HG02759 (cell line): ENCODE data around the gene TCF12.
"Not testable (repeated sequence)": the region's sequence is repeated elsewhere in the genome, so short reads cannot be mapped to it uniquely, and the experiment has no call there.

ENCODE experiments used
- ATAC-seq: cut with Tn5 transposase; IDR thresholded peaks from one replicate; pipeline ENCODE4 v1.9.1; 2021; ENCODE audit warnings: mild to moderate bottlenecking, moderate library complexity; ENCODE audit not compliant: unreplicated experiment

Gene TCF12

DNA sequence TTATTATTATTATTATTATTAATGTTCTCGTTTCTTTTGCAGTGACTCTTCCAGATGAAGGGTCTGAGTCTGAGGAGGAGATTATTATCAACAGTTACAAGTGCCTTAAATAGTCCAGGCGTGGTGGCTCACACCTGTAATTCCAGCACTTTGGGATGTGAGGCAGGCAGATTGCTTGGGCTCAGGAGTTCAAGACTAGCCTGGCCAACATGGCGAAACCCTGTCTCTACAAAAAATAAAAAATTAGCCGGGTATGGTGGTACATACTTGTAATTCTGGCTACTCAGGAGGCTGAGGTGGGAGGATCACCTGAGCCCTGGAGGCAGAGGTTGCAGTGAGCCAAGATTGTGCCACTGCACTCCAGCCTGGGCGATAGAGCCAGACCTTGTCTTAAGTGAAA lies 96.5 kb downstream of the TCF12 start:
- ATAC-seq = not testable (repeated sequence)

DNA sequence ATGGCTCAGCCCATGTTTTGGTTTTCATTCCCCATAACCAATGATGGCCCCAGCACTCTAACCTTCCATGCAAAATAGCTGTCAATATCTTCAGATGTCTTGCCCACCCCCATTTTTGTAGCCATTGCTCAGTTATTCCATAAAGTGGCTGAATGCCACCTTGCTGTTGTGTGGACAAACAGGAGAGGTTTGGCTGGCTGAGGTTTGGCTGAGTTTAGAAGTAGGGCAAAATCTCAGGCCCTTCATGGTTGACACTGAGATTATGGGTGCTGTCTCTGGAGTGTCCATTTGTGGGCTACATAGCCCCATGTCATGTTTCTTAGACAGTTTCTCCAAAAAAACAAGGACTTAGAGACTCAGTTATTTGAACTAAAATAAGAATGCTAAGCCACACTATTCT lies 96.9 kb downstream of the TCF12 start:
- ATAC-seq = no peak

DNA sequence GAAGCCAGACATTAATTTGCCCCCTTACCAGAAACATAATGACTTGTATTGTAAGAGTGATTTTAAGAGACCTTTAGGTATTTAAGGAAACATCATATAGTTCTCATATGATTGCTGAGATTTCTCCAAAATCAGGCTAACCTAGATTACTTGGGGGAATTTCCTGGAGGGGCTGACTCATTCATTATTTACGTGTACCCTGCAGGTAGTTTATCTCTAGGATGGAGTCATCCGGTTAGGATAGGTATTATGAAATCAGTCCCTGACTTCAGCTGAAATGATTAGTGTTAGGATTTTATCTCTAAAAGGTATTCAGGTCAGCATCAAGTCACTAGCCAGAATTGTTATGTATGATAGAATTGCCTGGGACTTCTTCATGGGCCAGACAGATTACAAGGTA lies 97.5 kb downstream of the TCF12 start:
- no peak for ATAC-seq

DNA sequence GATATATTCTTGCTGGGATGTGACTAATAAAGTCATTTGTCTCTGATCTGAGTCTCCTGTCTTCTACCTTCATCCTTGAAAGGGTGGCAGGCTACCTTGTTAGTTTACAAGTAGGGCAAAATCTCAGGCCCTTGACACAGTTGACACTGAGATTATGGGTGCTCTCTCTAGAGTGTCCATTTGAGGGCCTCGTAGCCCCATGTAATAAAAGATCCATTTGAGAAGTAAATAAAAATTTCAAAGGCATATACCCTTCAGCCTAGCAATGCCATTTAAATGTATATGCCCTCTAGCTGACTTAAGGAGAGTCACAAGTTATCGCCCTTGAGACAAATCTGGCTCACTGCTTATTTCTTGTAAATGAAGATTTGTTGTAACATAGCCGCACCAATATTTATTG lies 98.6 kb downstream of the TCF12 start:
- ATAC-seq = no peak

DNA sequence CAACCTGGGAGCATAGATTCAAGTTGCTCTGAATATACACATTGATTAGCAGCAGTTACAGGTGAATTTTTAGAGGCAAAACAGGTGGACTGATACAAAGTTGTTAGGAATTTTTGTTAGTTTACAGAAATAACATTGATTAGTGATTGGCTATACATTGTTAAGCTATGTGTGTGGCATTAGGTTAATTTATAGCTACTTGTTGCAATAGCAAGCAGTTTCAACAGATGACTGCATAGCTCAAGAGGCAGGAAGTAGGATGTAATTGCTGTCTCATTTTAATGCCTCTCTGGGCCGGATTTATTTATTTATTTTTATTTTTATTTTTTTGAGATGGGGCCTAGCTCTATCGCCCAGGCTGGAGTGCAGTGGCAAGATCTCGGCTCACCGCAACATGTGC lies 99.7 kb downstream of the TCF12 start:
- ATAC-seq = no peak

DNA sequence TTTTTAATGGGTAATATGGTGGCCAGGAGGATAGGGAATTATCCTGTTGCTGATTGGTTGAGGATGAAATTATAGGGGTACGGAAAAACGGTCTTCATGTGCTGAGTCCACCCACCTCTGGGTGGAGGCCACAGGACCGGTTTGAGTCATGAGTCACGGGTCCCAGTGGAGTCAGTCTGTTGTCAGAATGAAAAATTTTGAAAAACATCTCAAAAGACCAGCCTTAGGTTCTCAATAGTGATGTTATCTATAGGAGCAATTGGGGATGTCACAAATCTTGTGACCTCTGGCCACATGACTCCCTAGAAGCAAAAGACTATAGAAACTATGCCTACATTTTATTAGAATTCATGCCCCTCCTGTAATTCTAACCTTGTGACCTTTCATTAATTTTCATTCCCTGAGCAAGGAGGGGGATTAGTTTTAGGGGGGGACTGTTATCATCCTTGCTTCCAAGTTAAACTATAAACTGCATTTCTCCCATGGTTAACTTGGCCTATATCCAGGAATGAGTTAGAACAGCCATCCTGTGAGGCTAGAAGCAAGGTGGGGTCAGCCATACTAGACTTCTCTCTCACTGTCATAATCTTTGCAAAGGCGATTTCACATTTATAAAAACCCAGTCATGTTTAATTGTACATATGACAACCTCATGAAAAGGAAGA lies 101.2 kb downstream of the TCF12 start:
- no peak for ATAC-seq

DNA sequence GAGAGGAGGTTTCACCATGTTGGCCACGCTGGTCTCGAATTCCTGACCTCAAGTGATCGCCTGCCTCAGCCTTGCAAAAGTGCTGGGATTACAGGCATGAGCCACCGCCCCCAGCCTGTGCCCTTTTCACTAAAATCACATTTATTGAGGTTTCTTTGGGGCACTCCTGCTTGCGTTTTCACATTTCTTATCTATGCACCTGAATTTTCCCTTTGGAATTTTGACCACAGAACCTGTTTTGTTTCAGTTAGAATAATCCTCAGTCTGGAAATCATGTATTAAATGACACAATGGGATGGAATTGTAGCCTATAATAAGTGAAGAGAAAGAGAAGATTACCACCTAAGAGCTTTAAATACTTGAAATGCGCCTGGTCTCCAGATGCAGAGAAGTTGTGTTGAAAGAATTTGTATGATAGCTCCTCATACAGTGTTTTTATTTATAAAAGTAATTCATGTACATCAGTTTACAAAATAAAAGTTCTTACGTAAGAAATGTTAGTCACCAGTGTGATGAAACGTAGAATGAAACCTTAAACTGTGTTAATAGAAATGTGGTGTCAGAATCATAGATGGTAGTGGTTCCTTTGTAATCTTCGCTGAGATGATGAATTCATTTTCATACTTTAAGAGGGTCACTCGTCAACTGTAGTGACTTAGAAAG lies 107.0 kb downstream of the TCF12 start:
- no peak for ATAC-seq

DNA sequence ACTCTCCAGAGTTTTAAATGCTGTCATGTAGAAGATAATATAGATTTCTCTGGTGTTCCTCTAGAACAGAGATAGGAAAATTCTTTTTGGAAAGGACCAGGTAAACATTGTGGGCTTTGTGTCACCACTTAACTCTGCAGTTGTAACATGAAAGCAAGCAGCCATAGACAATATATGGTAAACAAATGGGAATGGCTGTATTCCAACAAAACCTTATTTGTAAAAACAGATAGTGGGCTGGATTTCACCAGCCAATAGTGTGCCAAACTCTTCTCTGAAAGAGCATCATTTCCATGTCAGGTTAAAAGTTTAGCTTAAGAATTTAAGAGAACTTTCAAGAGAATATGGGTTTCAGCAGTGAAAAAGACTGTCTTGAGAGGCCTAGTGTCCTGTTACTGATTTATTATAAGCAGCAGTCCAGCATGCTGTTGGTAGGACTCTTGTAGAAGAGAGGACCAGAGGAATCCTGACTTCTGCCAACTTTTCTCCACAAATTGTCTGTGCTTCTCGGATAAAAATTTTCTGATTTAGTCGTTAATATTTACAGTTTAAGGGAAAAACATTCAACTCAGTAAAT lies 107.7 kb downstream of the TCF12 start:
- ATAC-seq = no peak

DNA sequence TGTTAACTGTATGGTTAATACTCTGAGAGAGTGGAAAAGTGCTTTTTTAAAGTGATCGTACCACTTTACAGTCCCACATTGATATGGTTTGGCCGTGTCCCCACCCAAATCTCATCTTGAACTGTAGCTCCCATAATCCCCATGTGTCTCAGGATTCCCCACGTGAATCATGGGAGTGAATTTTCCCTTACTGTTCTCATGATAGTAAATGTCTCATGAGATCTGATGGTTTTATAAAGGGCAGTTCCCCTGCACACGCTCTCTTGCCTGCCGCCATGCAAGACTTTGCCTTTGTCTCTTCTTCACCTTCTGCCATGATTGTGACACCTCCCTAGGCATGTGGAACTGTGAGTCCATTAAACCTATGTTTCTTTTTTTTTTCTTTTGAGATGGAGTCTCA lies 109.2 kb downstream of the TCF12 start:
- ATAC-seq = no peak

DNA sequence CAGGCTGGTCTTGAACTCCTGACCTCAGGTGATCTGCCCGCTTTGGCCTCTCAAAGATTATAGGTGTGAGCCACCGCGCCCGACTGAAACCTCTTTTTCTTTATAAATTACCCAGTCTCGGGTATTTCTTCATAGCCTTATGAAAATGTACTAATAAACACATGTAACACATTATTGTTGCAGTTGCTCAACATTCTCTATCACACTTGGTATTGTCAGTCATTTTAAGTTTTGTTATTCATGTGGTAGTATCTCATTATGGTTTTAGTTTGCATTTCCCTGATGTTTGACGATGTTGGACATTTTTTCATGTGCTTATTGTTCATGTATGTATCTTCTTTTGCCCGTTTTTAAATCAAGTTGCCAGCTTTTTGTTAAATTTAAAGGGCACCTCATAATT lies 109.7 kb downstream of the TCF12 start:
- ATAC-seq = no peak

DNA sequence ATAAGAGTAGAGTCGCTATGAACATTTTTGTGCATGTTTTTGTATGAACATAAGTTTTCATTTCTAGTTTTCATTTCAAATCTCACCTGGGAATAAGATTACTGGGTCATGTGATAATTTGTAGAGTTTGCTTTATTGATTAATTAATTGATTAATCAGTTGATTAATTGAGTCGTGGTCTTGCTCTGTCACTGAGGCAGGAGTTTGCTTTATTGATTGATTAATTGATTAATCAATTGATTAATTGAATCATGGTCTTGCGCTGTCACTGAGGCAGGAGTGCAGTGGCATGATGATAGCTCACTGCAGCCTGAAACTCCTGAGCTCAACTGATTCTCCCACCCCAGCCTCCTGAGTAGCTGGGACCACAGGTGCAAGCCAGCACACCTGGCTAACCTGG lies 111.6 kb downstream of the TCF12 start:
- no peak for ATAC-seq

DNA sequence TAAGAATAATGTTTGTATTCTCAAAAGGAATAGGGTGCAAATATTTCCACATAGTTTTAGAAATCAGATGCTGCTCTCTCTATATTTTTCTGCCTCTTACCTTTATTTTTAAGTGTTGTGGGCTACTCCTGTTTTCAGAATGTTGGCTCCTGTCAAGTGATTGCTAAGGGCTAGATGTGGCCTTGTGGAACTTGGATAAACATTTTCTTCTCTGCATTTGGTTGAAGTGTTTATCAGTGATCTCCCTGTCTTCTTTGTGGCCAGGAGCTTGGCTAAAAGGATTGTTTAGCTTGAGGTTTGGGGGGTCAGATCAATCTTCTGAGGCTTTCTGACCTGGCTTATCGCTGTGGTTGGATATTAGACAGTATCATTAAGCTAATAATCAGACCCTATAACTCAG lies 112.6 kb downstream of the TCF12 start:
- no peak for ATAC-seq

DNA sequence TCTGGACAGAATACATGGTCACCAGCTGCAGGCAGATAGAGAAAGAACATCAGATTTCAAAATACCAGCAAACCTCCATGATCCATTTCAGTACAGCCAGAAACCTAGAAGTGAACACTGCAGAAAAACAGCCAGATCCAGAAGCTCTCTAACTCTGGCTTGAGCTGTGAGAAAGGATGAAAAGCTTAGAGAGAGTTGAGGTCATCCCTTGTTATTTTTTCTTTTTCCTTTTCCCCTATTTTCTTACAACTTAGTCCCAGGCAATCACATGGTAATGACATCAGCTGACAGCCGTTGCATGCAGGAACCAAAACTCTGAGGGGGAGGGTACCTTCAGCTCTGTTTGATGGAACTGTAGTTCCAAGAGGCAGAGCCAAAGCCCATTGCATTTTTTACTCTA lies 113.2 kb downstream of the TCF12 start:
- no peak for ATAC-seq

DNA sequence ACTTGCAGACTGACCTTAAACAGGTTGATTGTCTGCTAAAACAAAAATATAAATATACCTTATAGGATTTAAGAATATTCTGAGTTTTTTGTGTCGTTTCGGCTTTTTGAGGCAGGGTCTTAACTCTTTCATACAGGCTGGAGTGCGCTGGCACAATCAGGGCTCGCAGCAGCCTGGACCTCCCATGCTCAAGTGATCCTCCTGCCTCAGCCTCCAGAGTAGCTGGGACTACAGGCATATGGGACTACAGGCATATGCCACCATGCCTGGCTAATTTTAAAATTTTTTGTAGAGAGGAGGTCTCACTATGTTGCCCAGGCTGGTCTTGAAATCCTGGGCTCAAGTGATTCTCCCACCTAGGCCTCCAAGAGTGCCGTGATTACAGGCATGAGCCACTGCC lies 113.9 kb downstream of the TCF12 start:
- ATAC-seq = no peak

DNA sequence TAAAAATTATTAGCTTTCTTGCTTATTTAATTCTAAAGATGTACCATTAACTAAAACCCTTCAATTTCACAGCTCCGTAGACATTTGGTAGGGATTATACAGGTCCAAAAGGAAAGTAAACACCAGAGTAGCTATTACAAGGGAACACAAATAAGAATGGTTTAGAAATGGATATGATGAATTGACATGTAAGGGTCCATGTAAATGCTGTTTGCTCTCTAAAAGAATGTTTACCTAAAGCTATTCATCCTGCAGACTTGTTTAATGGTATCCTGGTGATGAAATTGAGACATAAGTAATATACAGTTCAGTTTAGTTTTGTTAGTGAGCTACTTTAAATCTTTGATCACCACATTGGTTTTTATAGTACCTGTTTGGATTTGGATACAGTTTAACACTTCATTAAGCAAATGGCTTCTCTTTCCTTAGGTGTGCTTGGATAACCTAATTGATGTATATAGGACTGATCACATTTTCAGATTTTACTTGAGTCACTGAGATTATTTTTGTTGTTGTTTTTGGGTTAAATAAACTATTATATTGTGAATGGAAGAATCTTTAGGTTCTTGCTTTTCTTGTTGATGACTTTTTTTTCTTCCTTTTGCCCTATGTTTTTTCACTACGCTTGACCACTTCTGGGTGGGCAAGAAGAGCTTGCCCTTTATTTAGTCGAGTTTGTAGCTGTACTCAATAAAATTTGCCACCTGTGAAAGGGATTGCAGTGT lies 115.4 kb downstream of the TCF12 start:
- ATAC-seq = no peak

DNA sequence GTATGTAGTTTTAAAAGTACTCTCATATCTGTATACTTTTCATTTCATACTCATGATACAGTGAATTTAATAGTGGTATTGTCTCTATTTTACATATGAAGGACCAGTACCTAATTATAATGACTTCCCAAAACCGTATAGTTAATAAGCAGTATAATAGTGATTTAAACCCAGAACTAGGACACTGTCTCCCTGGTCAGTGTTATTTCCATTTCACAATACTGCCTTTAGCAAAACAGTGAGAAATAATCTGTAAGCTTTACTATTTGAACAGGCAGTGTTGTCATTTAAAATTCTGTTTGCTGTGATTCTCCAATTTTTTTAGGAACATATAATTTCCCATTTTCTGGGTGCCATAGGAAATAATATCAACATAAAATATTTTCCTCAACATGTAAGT lies 116.2 kb downstream of the TCF12 start:
- ATAC-seq = no peak

DNA sequence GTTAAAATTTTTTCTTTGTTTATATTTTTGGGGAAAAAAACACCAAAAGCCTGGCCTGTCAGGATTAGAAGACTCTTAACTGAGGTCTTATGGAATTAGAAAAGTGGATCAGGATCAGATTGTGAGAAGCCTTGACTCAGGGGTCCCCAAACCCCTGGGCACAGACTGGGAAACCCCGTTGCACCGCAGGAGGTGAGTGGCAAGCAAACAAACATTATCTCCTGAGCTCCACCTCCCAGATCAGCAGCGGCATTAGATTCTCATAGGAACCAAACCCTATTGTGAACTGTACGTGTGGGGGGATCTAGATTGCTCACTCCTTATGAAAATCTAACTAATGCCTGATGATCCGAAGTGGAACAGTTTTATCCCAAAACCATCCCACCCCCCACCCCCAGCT lies 117.2 kb downstream of the TCF12 start:
- no peak for ATAC-seq

DNA sequence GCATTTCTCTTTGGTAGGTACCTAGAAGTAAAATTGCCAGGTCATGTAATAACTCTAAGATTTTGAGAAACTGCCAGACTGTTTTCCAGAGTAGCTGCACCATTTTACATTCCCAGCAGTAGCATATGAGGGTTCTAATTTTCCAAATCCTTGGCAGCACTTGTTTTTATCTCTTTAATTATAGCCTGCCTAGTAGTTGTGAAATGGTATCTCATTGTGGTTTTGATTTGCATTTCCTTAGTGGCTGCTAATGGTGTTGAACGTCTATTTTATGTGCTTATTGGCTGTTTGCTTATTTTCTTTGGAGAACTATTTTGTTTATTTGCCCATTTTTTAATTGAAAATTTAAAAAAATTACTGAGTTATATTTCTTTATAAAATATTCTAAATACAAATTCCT lies 117.9 kb downstream of the TCF12 start:
- no peak for ATAC-seq

DNA sequence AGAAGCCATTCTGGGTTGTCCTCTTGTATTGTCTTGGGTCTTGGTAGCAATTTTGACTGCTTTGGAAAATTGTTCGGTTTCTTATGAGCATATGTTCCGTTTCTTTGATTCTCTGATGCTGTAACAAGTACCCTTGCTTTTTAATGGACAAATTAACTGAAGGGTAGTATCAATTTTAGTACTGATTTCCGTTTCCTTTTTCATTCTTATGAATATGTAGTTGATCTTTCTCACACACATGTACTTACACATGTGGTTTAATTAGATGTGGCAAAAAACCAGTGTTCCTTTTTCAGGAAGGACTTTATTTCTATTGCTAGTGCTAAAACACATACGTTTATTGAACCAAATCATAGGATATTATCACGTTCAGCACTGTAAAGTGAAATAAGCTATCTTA lies 119.1 kb downstream of the TCF12 start:
- no peak for ATAC-seq

DNA sequence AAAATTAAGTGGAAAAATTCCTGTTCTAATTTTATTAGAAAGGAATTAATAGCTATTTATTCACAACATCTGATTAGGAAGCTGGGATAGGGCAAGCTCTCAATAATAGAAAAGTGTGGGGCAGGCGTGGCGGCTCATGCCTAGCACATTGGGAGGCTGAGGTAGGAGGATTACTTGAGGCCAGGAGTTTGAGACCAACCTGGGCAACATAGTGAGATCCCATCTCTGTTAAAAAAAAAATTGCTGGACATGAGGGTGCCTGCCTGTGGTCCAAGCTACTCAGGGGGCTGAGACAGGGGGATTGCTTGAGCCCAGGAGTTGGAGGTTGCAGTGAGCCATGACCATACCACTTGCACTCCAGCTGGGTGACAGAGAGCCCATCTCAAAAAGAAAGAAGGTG lies 119.6 kb downstream of the TCF12 start:
- no peak for ATAC-seq

DNA sequence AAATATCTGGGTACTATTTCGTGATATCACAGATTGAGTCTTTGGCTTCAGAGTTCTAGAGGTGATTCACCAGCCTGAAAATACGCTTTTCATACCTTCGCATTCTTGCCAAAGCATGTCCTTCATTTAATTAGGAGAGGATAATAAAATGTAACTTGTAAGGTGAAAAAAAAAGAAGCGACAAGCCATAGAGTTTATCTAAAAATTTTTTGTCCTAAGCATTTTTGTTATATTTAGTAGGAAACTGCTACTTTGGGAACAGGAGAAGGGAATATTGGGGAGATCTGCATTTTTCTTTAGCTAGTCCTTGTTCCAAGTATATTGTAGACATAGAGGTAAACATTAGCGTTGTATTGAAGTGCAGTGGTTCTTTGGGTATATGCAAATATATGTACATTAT lies 120.1 kb downstream of the TCF12 start:
- no peak for ATAC-seq

DNA sequence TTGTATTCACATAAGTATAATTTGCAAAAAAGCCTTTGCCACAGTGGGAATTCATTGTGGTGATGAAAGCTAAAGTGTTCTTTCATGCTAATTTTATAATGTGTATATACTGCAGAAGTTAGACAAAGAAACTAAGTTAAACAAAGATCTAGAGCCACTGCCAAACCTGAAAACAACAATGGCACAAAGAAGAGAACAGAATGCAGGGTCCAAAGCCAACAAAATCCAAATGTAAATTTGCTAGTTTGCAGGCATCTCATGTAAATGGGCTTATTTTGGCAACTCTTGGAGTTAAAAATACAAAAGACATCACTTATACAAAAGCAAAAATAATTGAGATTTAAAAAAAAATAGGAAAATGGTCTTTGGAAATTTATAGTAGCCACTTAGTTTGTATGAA lies 123.0 kb downstream of the TCF12 start:
- ATAC-seq = no peak
